ENCODE data around the gene SPHK2.

DNA sequence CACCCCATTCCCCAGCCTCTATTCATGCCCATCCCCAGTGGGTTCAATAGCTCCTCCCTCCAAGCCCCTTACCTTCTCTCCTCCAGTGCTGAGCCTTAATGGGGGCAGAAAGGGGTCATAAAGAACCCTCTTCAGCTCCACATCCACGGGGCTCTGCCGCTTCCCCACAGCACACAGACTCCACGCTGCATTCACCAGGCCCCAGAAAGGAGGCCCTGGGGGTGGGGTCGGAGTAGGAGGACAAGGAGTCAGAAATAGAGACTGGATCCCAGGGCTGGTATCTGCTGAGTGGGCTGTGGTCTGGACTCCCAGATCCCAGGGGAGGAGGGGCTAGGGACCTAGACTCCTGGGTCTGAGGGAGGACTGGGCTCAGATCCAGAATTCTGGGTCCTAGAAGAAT is 25.0 kb downstream of the SPHK2 start:
- TF ChIP-seq, protein P1, sequence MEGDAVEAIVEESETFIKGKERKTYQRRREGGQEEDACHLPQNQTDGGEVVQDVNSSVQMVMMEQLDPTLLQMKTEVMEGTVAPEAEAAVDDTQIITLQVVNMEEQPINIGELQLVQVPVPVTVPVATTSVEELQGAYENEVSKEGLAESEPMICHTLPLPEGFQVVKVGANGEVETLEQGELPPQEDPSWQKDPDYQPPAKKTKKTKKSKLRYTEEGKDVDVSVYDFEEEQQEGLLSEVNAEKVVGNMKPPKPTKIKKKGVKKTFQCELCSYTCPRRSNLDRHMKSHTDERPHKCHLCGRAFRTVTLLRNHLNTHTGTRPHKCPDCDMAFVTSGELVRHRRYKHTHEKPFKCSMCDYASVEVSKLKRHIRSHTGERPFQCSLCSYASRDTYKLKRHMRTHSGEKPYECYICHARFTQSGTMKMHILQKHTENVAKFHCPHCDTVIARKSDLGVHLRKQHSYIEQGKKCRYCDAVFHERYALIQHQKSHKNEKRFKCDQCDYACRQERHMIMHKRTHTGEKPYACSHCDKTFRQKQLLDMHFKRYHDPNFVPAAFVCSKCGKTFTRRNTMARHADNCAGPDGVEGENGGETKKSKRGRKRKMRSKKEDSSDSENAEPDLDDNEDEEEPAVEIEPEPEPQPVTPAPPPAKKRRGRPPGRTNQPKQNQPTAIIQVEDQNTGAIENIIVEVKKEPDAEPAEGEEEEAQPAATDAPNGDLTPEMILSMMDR (IDR thresholded peaks at IDR 0.05; ENCODE audit: low read depth, low read length), result no peak
- no peak for TF ChIP-seq EZH2phosphoT487 (IDR thresholded peaks at IDR 0.05; ENCODE audit: low read depth)
